HUES64 (cell line): ENCODE data around the gene MCRIP2.

Experiments used
- H3K27ac ChIP-seq: 2 replicates; pipeline ENCODE4 v1.7.0; 2013; ENCODE audit warnings: low read depth, low read length, inconsistent platforms
- H3K27me3 ChIP-seq: 2 replicates; pipeline ENCODE4 v1.6.1; 2013; ENCODE audit warnings: mild to moderate bottlenecking, low read length; ENCODE audit not compliant: insufficient read depth
- H3K36me3 ChIP-seq: 2 replicates; pipeline ENCODE4 v1.6.1; 2013; ENCODE audit warnings: mild to moderate bottlenecking, low read length; ENCODE audit not compliant: insufficient read depth
- H3K4me1 ChIP-seq: 2 replicates; pipeline ENCODE4 v1.6.1; 2013; ENCODE audit warnings: mild to moderate bottlenecking, low read length, moderate library complexity; ENCODE audit not compliant: insufficient read depth
- H3K4me3 ChIP-seq: 2 replicates; pipeline ENCODE4 v1.5.1; 2013; ENCODE audit warnings: mild to moderate bottlenecking, low read length, moderate library complexity
- H3K9ac ChIP-seq: 2 replicates; pipeline ENCODE4 v1.6.1; 2013; ENCODE audit warnings: mild to moderate bottlenecking, low read depth, low read length
- H3K9me3 ChIP-seq: 2 replicates; pipeline ENCODE4 v1.6.1; 2013; ENCODE audit warnings: low read depth, low read length; ENCODE audit not compliant: insufficient read depth
- WGBS: fragments of 150-250, 120-280 bp; methylation state at CpG from one replicate; pipeline ENCODE4 v1.1.7; 2013; ENCODE audit warnings: missing lambda C conversion rate; 5-methylcytosine and 5-hydroxymethylcytosine counted together

The MCRIP2 gene

GRCh38 chr16:627454-628239, 14.0 kb upstream of the MCRIP2 start:
- WGBS: 89% methylated on average over 50 of the region's 50 CpGs

GRCh38 chr16:628321-629061, 13.1 kb upstream of the MCRIP2 start:
- H3K4me1 ChIP-seq: peaks cover 15% of the 10 kb centered on the region
- H3K27me3 ChIP-seq: no peaks in the 10 kb centered on the region
- no peak overlapping the region for H3K9ac ChIP-seq
- H3K9me3 ChIP-seq: no peaks in the 10 kb centered on the region
- H3K27ac ChIP-seq: no peak overlapping the region
- H3K4me3 ChIP-seq: no peak overlapping the region
- WGBS: 92% methylated on average over 33 of the region's 33 CpGs
- H3K36me3 ChIP-seq: peaks cover 8% of the 10 kb centered on the region; the same call in 1 of the 2 replicates

More at GRCh38 chr16:627454-628239, 14.0 kb upstream of the MCRIP2 start:
- Histone ChIP-seq H3K9me3 (no peaks in the 10 kb centered on the region), H3K27ac (no peak overlapping the region), H3K9ac (no peak overlapping the region), H3K4me1 (peaks cover 15% of the 10 kb centered on the region), H3K27me3 (no peaks in the 10 kb centered on the region), H3K36me3 (peaks cover 8% of the 10 kb centered on the region; the same call in 1 of the 2 replicates), H3K4me3 (no peak overlapping the region)

GRCh38 chr16:629185-629832, 12.3 kb upstream of the MCRIP2 start:
- WGBS: 71% methylated on average over 29 of the region's 29 CpGs
- H3K36me3 ChIP-seq: peaks cover 16% of the 10 kb centered on the region
- H3K27me3 ChIP-seq: no peaks in the 10 kb centered on the region
- no peak overlapping the region for H3K4me3 ChIP-seq
- no peaks in the 10 kb centered on the region for H3K9me3 ChIP-seq
- peak overlapping the region; percentile 86 for H3K27ac ChIP-seq
- peak overlapping the region; percentile 33 for H3K9ac ChIP-seq
- H3K4me1 ChIP-seq: peaks cover 15% of the 10 kb centered on the region

GRCh38 chr16:629833-630248, 11.8 kb upstream of the MCRIP2 start:
- H3K4me3 ChIP-seq: peak overlapping the region; percentile 59; the same call in 1 of the 2 replicates
- peak overlapping the region; percentile 63 for H3K9ac ChIP-seq
- H3K27me3 ChIP-seq: no peaks in the 10 kb centered on the region
- H3K9me3 ChIP-seq: no peaks in the 10 kb centered on the region
- peaks cover 15% of the 10 kb centered on the region for H3K4me1 ChIP-seq
- 40% methylated on average over 11 of the region's 11 CpGs for WGBS
- H3K36me3 ChIP-seq: peaks cover 18% of the 10 kb centered on the region
- H3K27ac ChIP-seq: peak overlapping the region; percentile 86

- peaks cover 18% of the 10 kb centered on the region for H3K36me3 ChIP-seq
- peak overlapping the region; percentile 59; the same call in 1 of the 2 replicates for H3K4me3 ChIP-seq
- peak overlapping the region; percentile 86 for H3K27ac ChIP-seq
- peaks cover 15% of the 10 kb centered on the region for H3K4me1 ChIP-seq
- H3K27me3 ChIP-seq: no peaks in the 10 kb centered on the region
- peak overlapping the region; percentile 63 for H3K9ac ChIP-seq
- H3K9me3 ChIP-seq: no peaks in the 10 kb centered on the region
- WGBS: 32% methylated on average over 27 of the region's 29 CpGs
These were observed 11.3 kb upstream of the MCRIP2 start for GRCh38 chr16:630249-630814.

GRCh38 chr16:630815-631405, 10.7 kb upstream of the MCRIP2 start, which contains the start of gene WFIKKN1:
Gene WFIKKN1 (plus strand): TSS chr16:630985. CDS start chr16:631254, 269 bp downstream.
- Histone ChIP-seq H3K27ac (peak within 1 kb of the TSS; percentile 86), H3K4me1 (peaks cover 15% of the 10 kb centered on the region)

GRCh38 chr16:631808-632358, 9.7 kb upstream of the MCRIP2 start:
- 77% methylated on average over 8 of the region's 9 CpGs for WGBS

More at GRCh38 chr16:630815-631405, 10.7 kb upstream of the MCRIP2 start, which contains the start of gene WFIKKN1:
- no peaks in the 10 kb centered on the region for H3K27me3 ChIP-seq
- 10% methylated on average over 22 of the region's 23 CpGs for WGBS
- H3K4me3 ChIP-seq: peak within 1 kb of the TSS; percentile 59
- H3K36me3 ChIP-seq: peaks cover 18% of the 10 kb centered on the region
- peak within 1 kb of the TSS; percentile 72 for H3K9ac ChIP-seq
- no peaks in the 10 kb centered on the region for H3K9me3 ChIP-seq

GRCh38 chr16:632486-633335, 8.9 kb upstream of the MCRIP2 start:
- Histone ChIP-seq H3K36me3 (peaks cover 10% of the 10 kb centered on the region), H3K27ac (no peak overlapping the region), H3K27me3 (no peaks in the 10 kb centered on the region), H3K4me1 (peaks cover 20% of the 10 kb centered on the region), H3K9ac (no peak overlapping the region; the same call in 1 of the 2 replicates), H3K9me3 (no peaks in the 10 kb centered on the region), H3K4me3 (no peak overlapping the region)
- 95% methylated on average over 67 of the region's 67 CpGs for WGBS

More at GRCh38 chr16:631808-632358, 9.7 kb upstream of the MCRIP2 start:
- Histone ChIP-seq H3K9me3 (no peaks in the 10 kb centered on the region), H3K4me1 (peaks cover 15% of the 10 kb centered on the region), H3K4me3 (no peak overlapping the region), H3K27ac (no peak overlapping the region), H3K36me3 (peaks cover 14% of the 10 kb centered on the region), H3K27me3 (no peaks in the 10 kb centered on the region), H3K9ac (no peak overlapping the region)

- H3K4me3 ChIP-seq: no peak overlapping the region
- no peaks in the 10 kb centered on the region for H3K9me3 ChIP-seq
- no peak overlapping the region for H3K9ac ChIP-seq
- H3K27ac ChIP-seq: no peak overlapping the region
- 97% methylated on average over 74 of the region's 74 CpGs for WGBS
- no peaks in the 10 kb centered on the region for H3K27me3 ChIP-seq
- H3K36me3 ChIP-seq: peaks cover 10% of the 10 kb centered on the region
- peaks cover 26% of the 10 kb centered on the region for H3K4me1 ChIP-seq
These were observed 8.1 kb upstream of the MCRIP2 start for GRCh38 chr16:633336-634050.
